GM19455 (cell line): ENCODE data around the gene CRACDL.

Source experiments
- ATAC-seq: cut with Tn5 transposase; IDR thresholded peaks from one replicate; pipeline ENCODE4 v1.9.1; 2021; ENCODE audit not compliant: unreplicated experiment

Gene CRACDL

DNA sequence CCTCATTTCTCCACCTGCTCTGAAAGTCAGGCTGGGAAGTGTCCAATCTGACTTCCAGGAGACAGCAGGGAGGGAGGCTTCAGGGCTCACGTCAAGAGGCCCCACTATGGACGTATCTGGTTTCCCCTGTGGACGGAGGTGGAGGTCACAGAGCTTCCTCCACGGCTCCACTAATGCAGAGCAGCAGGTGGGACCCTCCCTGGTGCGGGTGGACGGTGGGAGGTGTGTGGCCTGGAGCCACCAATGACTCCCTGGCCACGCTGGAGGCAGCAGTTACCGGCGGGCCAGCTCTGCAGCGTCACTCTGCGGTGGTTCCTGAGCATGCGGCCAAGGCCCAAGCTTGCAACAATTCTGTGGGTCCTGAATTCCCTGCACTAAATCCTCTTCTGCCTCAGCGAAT, 9.0 kb downstream of the CRACDL start:
- no peak for ATAC-seq

DNA sequence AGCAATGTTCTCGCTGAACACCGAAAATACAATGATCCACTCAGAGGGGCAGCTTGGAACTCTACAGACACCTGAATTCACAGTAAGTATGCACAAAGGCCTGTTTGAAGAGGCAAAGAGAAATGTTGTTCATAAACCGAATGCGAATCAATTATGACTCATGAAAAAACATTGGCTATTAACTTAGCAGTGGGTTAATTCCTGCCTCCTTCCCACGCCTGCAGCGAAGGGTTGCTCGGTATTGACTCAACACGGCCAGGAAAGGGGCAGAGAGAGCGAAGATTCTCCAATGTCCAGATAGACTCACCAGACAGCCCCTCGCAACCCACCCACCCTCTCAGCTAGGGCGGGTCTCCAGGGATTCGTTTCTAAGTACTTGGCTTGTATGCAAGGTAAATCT, 9.4 kb downstream of the CRACDL start:
- no peak for ATAC-seq

DNA sequence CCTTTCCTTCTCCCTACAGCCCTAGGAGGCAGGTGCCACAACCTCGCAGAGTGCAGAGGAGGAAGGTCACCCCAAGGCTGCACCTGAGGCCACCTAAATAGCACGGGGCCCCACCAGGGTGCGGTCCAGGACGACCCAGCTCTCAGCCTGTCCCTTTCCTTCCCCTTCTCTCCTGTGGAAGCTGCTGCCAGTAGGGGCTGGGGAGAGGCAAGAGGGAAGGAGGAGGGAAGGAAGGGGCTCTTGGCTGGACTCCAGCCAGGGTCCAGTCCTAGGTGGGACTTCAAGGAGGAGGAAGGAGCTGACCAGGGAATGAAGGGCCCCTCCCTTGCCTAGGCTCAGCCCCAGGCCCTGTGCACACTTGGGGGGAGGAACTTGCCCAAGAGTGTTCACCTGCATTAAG, 11.1 kb downstream of the CRACDL start:
- no peak for ATAC-seq

- no peak for ATAC-seq
Measured at GRCh38 chr2:98924038-98924830, 11.8 kb downstream of the CRACDL start.

DNA sequence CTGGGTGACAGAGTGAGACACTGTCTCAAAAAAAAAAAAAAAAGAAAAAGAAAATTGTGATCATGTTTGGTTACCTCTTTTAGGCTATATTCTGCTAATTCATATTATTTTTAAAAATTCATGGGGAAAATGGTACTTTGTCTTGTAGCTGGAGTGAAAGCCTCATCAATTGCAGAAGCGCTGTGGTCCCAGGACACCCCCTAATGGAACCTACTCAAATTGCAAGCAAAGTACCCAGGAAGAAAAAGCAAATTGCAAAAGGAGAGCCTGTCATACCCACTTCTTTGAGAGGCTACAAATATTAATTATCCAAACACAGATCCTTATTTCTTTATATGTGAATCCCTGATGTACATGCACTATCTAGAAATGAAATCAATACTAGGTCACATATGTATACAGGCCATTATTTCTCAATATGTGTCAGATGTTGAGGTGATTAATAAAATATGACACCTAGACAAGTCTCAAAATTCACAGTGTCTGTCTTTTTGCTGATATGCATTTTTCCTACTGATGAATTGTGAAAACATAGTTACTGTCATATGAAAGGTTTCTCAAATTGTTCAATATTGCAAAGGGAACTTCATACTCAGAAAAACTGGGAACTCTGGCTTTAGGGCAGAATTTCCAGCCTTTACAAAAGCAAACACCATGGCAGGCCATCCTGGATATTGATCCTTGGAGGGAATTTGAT, 12.6 kb downstream of the CRACDL start:
- no peak for ATAC-seq

DNA sequence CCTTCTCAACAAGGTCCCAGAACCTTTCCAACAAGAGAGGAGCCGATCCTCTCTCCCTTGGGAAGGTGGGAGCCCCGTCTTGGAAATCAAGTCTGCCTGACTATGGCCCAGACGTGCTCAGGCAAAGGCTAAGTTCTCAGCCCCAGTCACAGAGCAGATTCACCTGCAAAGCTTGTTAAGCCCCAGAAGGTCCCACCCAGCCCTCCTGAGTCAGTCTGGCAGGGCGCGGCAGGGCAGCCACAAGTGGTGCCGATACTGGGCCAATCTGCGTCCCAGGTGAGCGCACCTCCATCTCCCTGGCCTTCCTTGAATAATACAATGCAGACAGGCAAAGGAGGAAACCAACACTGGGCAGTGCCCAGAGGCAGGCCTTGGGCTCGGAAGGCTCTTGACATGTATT, 15.0 kb downstream of the CRACDL start:
- ATAC-seq = no peak

DNA sequence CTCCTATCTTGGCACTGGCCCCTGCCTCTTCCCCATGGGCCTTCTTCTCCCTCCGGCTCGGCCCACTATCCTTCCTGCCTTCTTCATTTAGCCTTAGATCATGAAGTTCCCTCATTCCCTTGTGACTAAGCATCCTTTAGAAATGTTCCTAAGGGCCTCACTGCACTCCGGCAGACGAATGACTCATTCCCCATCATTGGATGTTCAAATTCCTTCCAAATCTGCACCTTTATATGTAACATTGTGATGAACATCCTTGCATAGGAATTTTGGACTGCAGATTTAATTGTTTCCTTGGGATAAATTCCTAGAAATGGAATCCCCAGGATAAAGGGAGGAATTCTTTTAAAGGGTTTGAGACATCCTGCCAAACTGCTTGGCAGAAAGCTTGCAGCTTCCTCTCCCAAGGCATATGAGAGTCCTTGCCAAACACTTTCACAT, 19.0 kb downstream of the CRACDL start:
- ATAC-seq = no peak

- ATAC-seq = no peak
Measured at GRCh38 chr2:98915751-98916358, 20.2 kb downstream of the CRACDL start.

DNA sequence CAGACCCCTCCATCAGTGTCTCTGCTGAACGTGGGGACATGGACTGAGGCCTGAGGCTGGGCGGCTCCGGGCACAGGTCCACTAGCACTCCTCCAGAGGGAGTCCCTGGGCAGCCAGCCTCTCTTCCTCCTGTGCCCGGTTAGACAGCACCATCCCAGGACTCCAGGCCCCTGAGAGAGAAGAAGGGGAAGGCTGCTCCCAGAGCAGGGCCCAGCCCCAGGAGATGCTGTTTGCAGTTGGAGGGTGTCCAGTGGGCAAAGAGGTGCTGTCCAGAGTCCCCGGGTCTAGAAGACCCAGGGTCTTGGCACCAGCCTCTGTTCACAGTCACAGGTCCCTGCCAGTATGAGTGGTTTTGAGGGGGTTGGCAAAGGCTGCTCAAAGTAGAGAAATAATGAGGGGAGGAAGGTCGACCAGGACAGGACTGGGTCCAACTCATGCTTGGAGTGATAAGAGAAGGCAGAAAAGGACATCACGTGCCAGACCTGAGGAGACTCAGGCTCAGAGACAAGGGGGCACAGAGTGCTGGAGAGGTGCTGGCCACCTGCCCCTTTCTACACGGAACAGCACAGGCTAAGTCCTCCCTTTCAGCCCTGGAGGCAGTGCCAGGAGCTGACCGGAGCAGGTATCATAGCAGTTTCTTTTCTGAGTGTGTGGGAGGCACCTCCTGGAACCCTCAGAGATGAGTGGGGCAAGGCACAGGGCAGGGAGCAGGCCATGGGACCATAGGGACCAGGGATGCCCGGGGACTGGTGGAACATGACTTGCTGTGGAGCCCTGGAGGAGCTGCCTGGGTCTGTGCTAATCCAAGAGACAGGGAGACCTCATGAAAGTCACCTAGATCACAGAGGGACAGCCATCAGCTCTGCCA, 21.1 kb downstream of the CRACDL start:
- no peak for ATAC-seq

GRCh38 chr2:98913916-98914712, 21.9 kb downstream of the CRACDL start:
- no peak for ATAC-seq

- ATAC-seq = no peak
Measured at GRCh38 chr2:98912957-98913915, 22.8 kb downstream of the CRACDL start.

DNA sequence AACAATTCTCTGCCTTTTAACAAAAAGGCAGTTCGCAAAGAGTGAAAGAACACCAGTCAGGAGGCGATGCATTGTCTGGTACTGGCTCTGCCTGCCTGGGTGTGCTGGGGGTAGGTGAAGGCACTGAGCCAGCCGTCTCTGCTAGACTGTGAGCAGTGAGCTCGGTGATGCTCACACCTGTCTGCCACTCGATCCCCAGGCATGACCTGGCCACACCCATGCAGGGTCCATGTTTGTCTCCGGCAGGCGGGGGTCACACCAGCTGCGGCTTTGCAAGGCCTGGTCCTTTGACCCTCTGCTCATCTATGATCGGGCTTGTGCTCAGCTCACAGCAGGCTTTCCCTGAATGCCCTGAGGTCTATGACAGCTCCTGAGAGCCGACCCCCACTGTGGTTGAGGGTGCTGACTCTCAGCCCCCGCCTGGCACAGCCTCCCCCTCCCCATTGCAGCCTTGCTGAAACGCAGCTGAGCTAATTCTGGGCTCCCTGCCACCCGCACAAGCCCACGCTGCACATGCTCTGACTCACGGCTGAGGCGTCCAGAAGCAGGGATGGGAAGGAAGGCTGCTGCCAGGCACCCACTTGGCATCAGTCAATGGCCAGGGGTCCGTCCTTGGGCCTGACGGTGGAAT, 23.7 kb downstream of the CRACDL start:
- no peak for ATAC-seq

GRCh38 chr2:98911376-98912154, 24.5 kb downstream of the CRACDL start:
- ATAC-seq = no peak

GRCh38 chr2:98911126-98911375, 25.0 kb downstream of the CRACDL start:
- no peak for ATAC-seq

DNA sequence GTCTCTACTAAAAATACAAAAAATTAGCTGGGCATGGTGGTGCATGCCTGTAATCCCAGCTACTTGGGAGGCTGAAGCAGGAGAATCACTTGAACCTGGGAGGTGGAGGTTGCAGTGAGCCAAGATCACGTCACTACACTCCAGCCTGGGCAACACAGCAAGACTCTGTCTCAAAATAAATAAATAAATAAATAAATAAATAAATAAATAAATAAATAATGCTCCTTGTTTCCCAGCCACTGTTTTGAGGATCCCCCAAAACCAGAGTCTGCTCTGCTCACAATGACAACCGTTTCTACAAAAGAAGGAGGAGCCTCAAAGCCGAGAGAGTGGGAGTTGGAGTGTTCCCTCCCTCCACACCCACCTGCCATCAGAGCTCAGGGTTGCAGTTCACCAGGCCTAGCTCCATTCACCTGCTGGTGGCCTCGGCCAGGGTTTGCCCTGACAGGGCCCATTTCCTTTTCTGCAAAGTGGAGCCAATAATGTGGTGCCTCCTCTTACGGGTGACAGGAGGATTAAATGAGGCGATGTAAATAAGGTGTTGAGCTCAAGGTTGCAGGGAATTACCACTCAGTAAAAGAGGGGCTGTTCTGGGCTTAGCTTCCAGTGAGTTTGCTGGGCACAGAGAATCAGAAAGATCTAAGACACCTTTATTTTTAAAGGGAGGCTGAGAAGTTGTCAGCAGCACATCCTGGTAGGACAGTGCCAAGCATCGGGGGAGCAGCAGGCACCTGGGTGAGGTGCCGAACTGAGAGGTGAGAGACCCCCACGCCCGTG, 25.5 kb downstream of the CRACDL start:
- ATAC-seq = no peak

DNA sequence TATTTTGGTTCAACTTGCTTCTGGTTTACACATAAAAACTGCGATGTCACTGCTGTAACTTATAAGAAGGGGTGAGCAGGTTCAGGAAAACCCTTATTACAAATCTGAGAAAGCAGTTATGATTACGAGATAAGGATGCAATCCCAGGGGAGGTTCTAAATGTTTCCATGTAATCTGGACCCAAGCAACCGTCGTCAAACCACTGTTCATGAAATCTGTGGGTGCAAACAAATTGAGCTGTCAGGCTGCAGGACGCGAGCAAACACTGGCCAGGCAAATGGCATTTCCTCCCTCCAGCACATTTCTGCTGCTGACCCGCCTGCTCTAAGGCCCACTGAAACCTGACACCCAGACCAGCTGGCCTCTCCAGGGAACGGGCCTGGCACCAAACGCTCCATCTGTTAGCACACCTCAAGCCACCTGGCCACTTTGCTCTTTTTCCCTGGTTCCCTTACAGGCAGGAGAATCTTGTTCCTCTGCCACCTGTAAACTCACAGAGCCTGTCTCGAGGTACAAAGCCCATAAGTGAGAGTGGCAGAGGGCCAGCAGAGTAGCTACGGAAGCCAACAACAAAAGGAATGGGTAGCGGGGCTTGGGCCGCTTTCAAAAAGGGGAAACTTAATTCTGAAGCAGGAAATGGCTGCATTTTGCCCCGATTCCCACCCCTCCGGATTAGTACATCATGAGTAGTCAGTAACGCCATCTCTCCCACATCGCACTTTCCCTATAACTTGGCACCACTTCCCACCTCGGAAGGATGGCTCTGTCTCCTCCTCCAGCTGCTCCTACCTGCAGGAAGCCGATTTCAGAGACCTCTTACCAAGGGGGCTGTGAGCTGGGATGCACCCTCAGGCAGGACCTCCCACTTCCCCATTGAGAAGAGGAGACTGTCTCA, 26.5 kb downstream of the CRACDL start:
- ATAC-seq = no peak

- no peak for ATAC-seq
Measured at GRCh38 chr2:98908931-98909316, 27.1 kb downstream of the CRACDL start.
